ENCODE data around the gene CABLES1.
"Not testable (repeated sequence)": the region's sequence is repeated elsewhere in the genome, so short reads cannot be mapped to it uniquely, and the experiment has no call there.

The CABLES1 gene

GRCh38 chr18:23134780-23135549 lies at the start of gene CABLES1:
TSS of gene CABLES1 (plus strand) at chr18:23135485. CDS start at chr18:23135763, 278 bp downstream.
- DNase-seq: peak; percentile 12 to 14

GRCh38 chr18:23087352-23087751 lies 47.9 kb upstream of the CABLES1 start:
- DNase-seq: no peak

- DNase-seq: no peak
Measured at GRCh38 chr18:23088310-23088709, 47.0 kb upstream of the CABLES1 start.

- not testable (repeated sequence) for DNase-seq
Measured at GRCh38 chr18:23091017-23091993, 44.0 kb upstream of the CABLES1 start.

GRCh38 chr18:23092121-23092520 lies 43.2 kb upstream of the CABLES1 start:
- DNase-seq: no peak

- not testable (repeated sequence) for DNase-seq
Measured at GRCh38 chr18:23093130-23093529, 42.2 kb upstream of the CABLES1 start.

GRCh38 chr18:23093772-23094171 lies 41.5 kb upstream of the CABLES1 start:
- no peak for DNase-seq

- DNase-seq: no peak
Measured at GRCh38 chr18:23094411-23095190, 40.7 kb upstream of the CABLES1 start.

GRCh38 chr18:23095463-23095862 lies 39.8 kb upstream of the CABLES1 start:
- DNase-seq: no peak

GRCh38 chr18:23097016-23097415 lies 38.3 kb upstream of the CABLES1 start:
- DNase-seq: not testable (repeated sequence)

- no peak for DNase-seq
Measured at GRCh38 chr18:23099621-23100020, 35.7 kb upstream of the CABLES1 start.

- DNase-seq: no peak
Measured at GRCh38 chr18:23101861-23102432, 33.3 kb upstream of the CABLES1 start.

GRCh38 chr18:23102493-23103261 lies 32.6 kb upstream of the CABLES1 start:
- no peak for DNase-seq

- no peak for DNase-seq
Measured at GRCh38 chr18:23103449-23103848, 31.8 kb upstream of the CABLES1 start.

GRCh38 chr18:23105030-23105429 lies 30.3 kb upstream of the CABLES1 start:
- no peak for DNase-seq

GRCh38 chr18:23105581-23106219 lies 29.6 kb upstream of the CABLES1 start:
- DNase-seq: no peak

GRCh38 chr18:23106575-23106974 lies 28.7 kb upstream of the CABLES1 start:
- no peak for DNase-seq

GRCh38 chr18:23107718-23108117 lies 27.6 kb upstream of the CABLES1 start:
- DNase-seq: no peak

- DNase-seq: no peak
Measured at GRCh38 chr18:23108496-23108895, 26.8 kb upstream of the CABLES1 start.

GRCh38 chr18:23109163-23109562 lies 26.1 kb upstream of the CABLES1 start:
- DNase-seq: not testable (repeated sequence)

- DNase-seq: no peak
Measured at GRCh38 chr18:23113576-23113975, 21.7 kb upstream of the CABLES1 start.

Measured in CD4-positive, alpha-beta T cell treated with Interleukin-1 beta for 1 hour (primary cell).